ENCODE results near the gene TTC13.

DNA sequence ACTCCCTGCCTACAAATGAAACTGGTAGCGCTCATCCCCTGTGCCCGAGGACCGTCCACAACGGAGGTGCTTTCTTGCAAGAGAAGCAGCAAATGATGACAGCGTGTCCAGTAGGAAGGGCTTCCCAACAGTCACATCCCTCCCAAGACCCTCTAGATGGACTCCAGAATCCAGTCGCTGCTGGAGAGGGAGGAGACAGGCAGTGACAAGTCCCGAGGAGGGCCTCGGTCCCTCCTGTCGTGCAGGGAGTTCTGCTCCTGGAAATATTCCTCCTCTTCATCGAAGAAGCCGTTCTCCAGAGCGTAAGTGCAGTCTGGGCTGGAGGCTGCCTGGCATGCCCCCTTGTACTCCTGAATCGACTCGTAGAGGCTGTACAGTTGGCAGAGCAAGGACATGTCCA lies 41.0 kb upstream of the TTC13 start:
- TF ChIP-seq CTCF (IDR thresholded peaks at IDR 0.05) = no peak
- TF ChIP-seq POLR2A (IDR thresholded peaks at IDR 0.05) = no peak

Measured in thyroid gland (tissue), 4 donors.